K562 (cell line): Measurements from ENCODE around the gene PRSS21. TPM values are rescaled to one million over a fixed set of nuclear protein-coding genes. Genes with fewer than 3 reads are reported as not detected.
A peak's percentile ranks its signal among the peaks of the same experiment; 100 is the strongest.

Source experiments
- ATAC-seq: fragments of 200-7000 bp; cut with Tn5 transposase; 3 replicates; pipeline ENCODE4 v1.9.1; 2020; ENCODE audit warnings: moderate library complexity
- BruUV-seq: library from RNA; stranded (reverse); fragments of 400-500 nt; replicated peaks from 2 replicates; lab custom pipeline; 2021; lab: Mats Ljungman, UMichigan
- CTCF ChIA-PET: fragments of 300-600 bp; formaldehyde crosslinking; extraction: SDS; loops from one replicate; lab custom pipeline; 2021; ENCODE audit warnings: low intra/inter-chr PET ratio; lab: Yijun Ruan, JAX
- POLR2A ChIA-PET: fragments of 300-600, 350-650 bp; sonication (Branson Sonifier 250); formaldehyde crosslinking; extraction: SDS; loops from one replicate; lab custom pipeline; 2021; ENCODE audit warnings: antibody characterized with exemption, inconsistent platforms; lab: Yijun Ruan, JAX
- DNase-seq, 4 experiments: peaks; one replicate each; pipeline versions ENCODE4 v3.0.0 to v3.0.0-alpha.2; 2011 to 2018; ENCODE audit warnings: low spot score in 3 of 4, mixed read lengths in 3 of 4; ENCODE audit errors: extremely low read depth in 1 of 4
- FAIRE-seq: peaks from 2 replicates; lab custom pipeline; 2011; peaks lifted over from hg19 to GRCh38; lab: Jason Lieb, UNC
- H2AFZ ChIP-seq: 2 replicates; pipeline ENCODE4 v1.6.0; 2011; ENCODE audit warnings: low read depth, low read length, control low read depth, inconsistent platforms
- H3K27ac ChIP-seq: fragments of 200-600 bp; 3 replicates; pipeline ENCODE4 v1.8.0; 2011; ENCODE audit warnings: low read depth, mild to moderate bottlenecking, control low read depth, inconsistent platforms, low read length, moderate library complexity, mixed read lengths; ENCODE audit errors: extremely low read depth
- H3K27me3 ChIP-seq, 2 experiments: fragments of 300-600 bp in 1 of 2; 2 replicates in 1 of 2; 3 replicates in 1 of 2; pipeline versions ENCODE4 v1.6.0 to v1.8.0; 2011; ENCODE audit warnings: inconsistent platforms in 2 of 2, low read length in 2 of 2, mild to moderate bottlenecking in 1 of 2, mixed read lengths in 1 of 2, moderate library complexity in 1 of 2; ENCODE audit not compliant: control insufficient read depth in 2 of 2, insufficient read depth in 2 of 2
- H3K36me3 ChIP-seq: fragments of 300-600 bp; 3 replicates; pipeline ENCODE4 v1.8.0; 2011; ENCODE audit warnings: mild to moderate bottlenecking, low read length, inconsistent platforms; ENCODE audit not compliant: control insufficient read depth, insufficient read depth
- H3K4me1 ChIP-seq, 2 experiments: fragments of 200-600 bp in 1 of 2; replicated peaks in 1 of 2; 2 replicates in 1 of 2; 3 replicates in 1 of 2; pipeline versions ENCODE4 v1.5.1 to v1.8.0; 2011; ENCODE audit warnings: inconsistent platforms in 2 of 2, low read length in 2 of 2, mild to moderate bottlenecking in 1 of 2, mixed read lengths in 1 of 2, moderate library complexity in 1 of 2; ENCODE audit not compliant: control insufficient read depth in 2 of 2, insufficient read depth in 2 of 2
- H3K4me2 ChIP-seq: 2 replicates; pipeline ENCODE4 v1.6.1; 2011; ENCODE audit warnings: low read length, control low read depth, inconsistent platforms, mixed read lengths; ENCODE audit not compliant: insufficient read depth
- H3K4me3 ChIP-seq: fragments of 200-600 bp; sonication (generic), shearing (Covaris generic); 2 replicates; pipeline ENCODE4 v1.5.1; 2016; ENCODE audit warnings: control low read depth, inconsistent platforms
- H3K79me2 ChIP-seq: fragments of 200-600 bp; 3 replicates; pipeline ENCODE4 v1.8.0; 2011; ENCODE audit warnings: low read length, inconsistent platforms; ENCODE audit not compliant: control insufficient read depth, insufficient read depth
- H3K9ac ChIP-seq, 2 experiments: 2 replicates each; pipeline versions ENCODE4 v1.6.0 to v1.6.1; 2011; ENCODE audit warnings: low read depth in 2 of 2, low read length in 2 of 2, control low read depth in 1 of 2, inconsistent platforms in 1 of 2, mild to moderate bottlenecking in 1 of 2, mixed read lengths in 1 of 2; ENCODE audit not compliant: insufficient read depth in 1 of 2
- H3K9me1 ChIP-seq: one replicate; pipeline ENCODE4 v1.6.0; 2011; ENCODE audit warnings: inconsistent platforms, mild to moderate bottlenecking, low read length, moderate library complexity; ENCODE audit not compliant: control insufficient read depth, insufficient read depth
- H3K9me3 ChIP-seq: replicated peaks from 2 replicates; pipeline ENCODE4 v1.5.1; 2011; ENCODE audit warnings: low read depth, low read length, inconsistent platforms; ENCODE audit not compliant: control insufficient read depth, insufficient read depth
- H4K20me1 ChIP-seq: replicated peaks from 2 replicates; pipeline ENCODE4 v1.6.1; 2011; ENCODE audit warnings: low read length, inconsistent platforms, mixed read lengths; ENCODE audit not compliant: control insufficient read depth, insufficient read depth
- ASH1L ChIP-seq: fragments of 450-650 bp; IDR thresholded peaks from 2 replicates; pipeline ENCODE4 v1.6.1; 2018; ENCODE audit warnings: borderline replicate concordance, mild to moderate bottlenecking, low read depth; ENCODE audit not compliant: partially characterized antibody
- CHD4 ChIP-seq: fragments of 200-600 bp; sonication (generic); IDR thresholded peaks from 3 replicates; pipeline ENCODE4 v1.6.1; 2012; ENCODE audit warnings: low read depth, mild to moderate bottlenecking, mixed read lengths, low read length, inconsistent platforms; ENCODE audit not compliant: insufficient read depth, insufficient replicate concordance, poor library complexity, severe bottlenecking
- FOS ChIP-seq: IDR thresholded peaks from 3 replicates; pipeline ENCODE4 v1.6.1; 2011; ENCODE audit not compliant: insufficient read length; ENCODE audit errors: extremely low read depth
- NFRKB ChIP-seq: fragments of 450-650 bp; IDR thresholded peaks from 2 replicates; pipeline ENCODE4 v1.6.1; 2016; ENCODE audit warnings: low read depth
- NONO ChIP-seq, 2 experiments: fragments of 200-400 bp in 1 of 2; fragments of 450-650 bp in 1 of 2; formaldehyde crosslinking in 1 of 2; IDR thresholded peaks; 2 replicates each; pipeline ENCODE4 v1.6.1; 2017; ENCODE audit warnings: low read depth in 2 of 2, mild to moderate bottlenecking in 2 of 2, moderate library complexity in 2 of 2, low read length in 1 of 2
- PPARD ChIP-seq: fragments of 250-450 bp; sonication (Bioruptor Pico); IDR thresholded peaks from 2 replicates; pipeline ENCODE4 v1.8.0; 2022; ENCODE audit warnings: inconsistent platforms, mild to moderate bottlenecking, moderate library complexity
- WGBS: fragments of 100-300 bp; shearing (Covaris generic); methylation state at CpG from one replicate; pipeline ENCODE4 v1.1.6; 2016; ENCODE audit warnings: low coverage, mixed read lengths; ENCODE audit not compliant: insufficient coverage; ENCODE audit errors: missing lambda C conversion rate; 5-methylcytosine and 5-hydroxymethylcytosine counted together
- in situ Hi-C: fragments of 300-500 bp; cut with MboI; formaldehyde crosslinking; loops from 4 replicates; pipeline ENCODE4 v1.15.0; 2018; ENCODE audit warnings: inconsistent platforms, mixed read lengths
- intact Hi-C: fragments of 100-400 bp; cut with micrococcal nuclease; formaldehyde crosslinking; loops from 2 replicates; pipeline ENCODE4 v1.14.2; 2022
- polyA plus RNA-seq, 8 experiments: library from polyadenylated mRNA; depleted of rRNA in 4 of 8; stranded (reverse) in 5 of 8; unstranded in 3 of 8; fragments of >200 nt; fragmentation: Nextera tagmentation in 2 of 8; fragmentation: Illumina TruSeq in 1 of 8; extraction: Ambion mirVana in 2 of 8; extraction: Trizol in 1 of 8; gene quantifications; 2 replicates each; pipeline versions ENCODE4 v1.2.1 to v1.2.3, GENCODE V29; 2011 to 2014; ENCODE audit warnings: inconsistent platforms in 1 of 8, missing spikeins in 1 of 8
- total RNA-seq, 7 experiments: library from RNA; depleted of rRNA in 6 of 7; stranded (reverse); fragments of >200 nt in 6 of 7; fragmentation: Illumina TruSeq in 2 of 7; extraction: Trizol in 2 of 7; gene quantifications; 2 replicates each; pipeline versions ENCODE4 v1.2.1 to v1.2.3, GENCODE V29; 2011 to 2021; ENCODE audit warnings: low replicate concordance in 1 of 7
- TF ChIP-seq, protein P1 (sequence below): fragments of 450-650 bp; IDR thresholded peaks from 2 replicates; pipeline ENCODE4 v1.7.1; 2018; ENCODE audit warnings: mild to moderate bottlenecking, low read depth; ENCODE audit not compliant: partially characterized antibody
- TF ChIP-seq, protein P2 (sequence below): sonication (generic); formaldehyde crosslinking; IDR thresholded peaks from 2 replicates; pipeline ENCODE4 v1.8.1; 2023; ENCODE audit warnings: mild to moderate bottlenecking, missing genetic modification reagents
- TF ChIP-seq, protein P3 (sequence below): fragments of 450-650 bp; formaldehyde crosslinking; IDR thresholded peaks from 2 replicates; pipeline ENCODE4 v1.4.0; 2022; ENCODE audit warnings: missing genetic modification characterization
- TF ChIP-seq, protein P4 (sequence below), 2 experiments: fragments of 450-650 bp in 1 of 2; sonication (generic) in 1 of 2; formaldehyde crosslinking in 1 of 2; IDR thresholded peaks in 1 of 2; conservative IDR thresholded peaks in 1 of 2; 2 replicates each; pipeline versions ENCODE4 v1.6.1 to v1.8.1; 2016 to 2023; ENCODE audit warnings: mild to moderate bottlenecking in 2 of 2, moderate library complexity in 2 of 2, inconsistent platforms in 1 of 2, missing genetic modification reagents in 1 of 2
- TF ChIP-seq, protein P5 (sequence below): fragments of 450-650 bp; formaldehyde crosslinking; IDR thresholded peaks from 2 replicates; pipeline ENCODE4 v1.4.0; 2022; ENCODE audit warnings: mild to moderate bottlenecking, moderate library complexity

The PRSS21 gene
- total and polyA plus RNA-seq, 9 of the 15 experiments (the other 6 are each of a cell fraction or from before 2014, with no cell fraction given) = 12.1 to 121 (median 61.3) TPM

DNA sequence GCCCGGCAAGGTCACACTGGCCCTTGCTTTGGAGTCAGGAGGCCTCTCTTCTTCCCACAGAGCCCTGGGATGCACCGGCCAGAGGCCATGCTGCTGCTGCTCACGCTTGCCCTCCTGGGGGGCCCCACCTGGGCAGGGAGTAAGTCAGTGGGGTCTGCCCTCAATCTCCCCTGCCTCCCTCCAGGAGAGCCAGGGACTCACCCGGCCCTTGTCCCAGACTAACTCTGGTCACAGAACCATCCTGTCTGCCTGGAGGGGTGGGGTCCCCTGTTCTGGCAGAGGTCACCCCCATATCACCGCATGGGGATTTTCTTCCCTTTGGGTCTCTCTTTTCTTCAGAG lies 13.3 kb downstream of the PRSS21 start:
- Histone ChIP-seq H3K9me1 (no peaks in the 10 kb centered on the region), H3K4me2 (no peak overlapping the region), H3K27ac (no peak overlapping the region), H3K9me3 (no peaks in the 10 kb centered on the region), H3K36me3 (no peaks in the 10 kb centered on the region), H3K79me2 (no peaks in the 10 kb centered on the region), H3K4me1 (peaks cover 0 to 28% of the 10 kb centered on the region in 2 experiments; a peak in 3 of 5 replicates), H3K27me3 (peaks cover 41 to 74% of the 10 kb centered on the region in 2 experiments), H2AFZ (no peak overlapping the region), H3K4me3 (no peak overlapping the region), H3K9ac (peak overlapping the region in 1 of 2 experiments; percentile 60; a peak in 1 of 4 replicates), H4K20me1 (peaks cover 10% of the 10 kb centered on the region)
- ATAC-seq (no peak), FAIRE-seq (no peak), DNase-seq (no peak)
- in situ Hi-C loops (no loop called here), intact Hi-C loops (no loop called here)
- POLR2A ChIA-PET = interaction anchor here (0.5 kb wide), 1 partner anchor 24 kb away, joined by 3 read pairs; no protein-coding TSS in a partner anchor
- CTCF ChIA-PET = interaction anchor here (0.6 kb wide), 1 partner anchor 1366 kb away, joined by 3 read pairs; no protein-coding TSS in a partner anchor
- BruUV-seq = no TSS peak
- 4% methylated on average over 3 of the region's 5 CpGs for WGBS
- TF ChIP-seq, protein P1, sequence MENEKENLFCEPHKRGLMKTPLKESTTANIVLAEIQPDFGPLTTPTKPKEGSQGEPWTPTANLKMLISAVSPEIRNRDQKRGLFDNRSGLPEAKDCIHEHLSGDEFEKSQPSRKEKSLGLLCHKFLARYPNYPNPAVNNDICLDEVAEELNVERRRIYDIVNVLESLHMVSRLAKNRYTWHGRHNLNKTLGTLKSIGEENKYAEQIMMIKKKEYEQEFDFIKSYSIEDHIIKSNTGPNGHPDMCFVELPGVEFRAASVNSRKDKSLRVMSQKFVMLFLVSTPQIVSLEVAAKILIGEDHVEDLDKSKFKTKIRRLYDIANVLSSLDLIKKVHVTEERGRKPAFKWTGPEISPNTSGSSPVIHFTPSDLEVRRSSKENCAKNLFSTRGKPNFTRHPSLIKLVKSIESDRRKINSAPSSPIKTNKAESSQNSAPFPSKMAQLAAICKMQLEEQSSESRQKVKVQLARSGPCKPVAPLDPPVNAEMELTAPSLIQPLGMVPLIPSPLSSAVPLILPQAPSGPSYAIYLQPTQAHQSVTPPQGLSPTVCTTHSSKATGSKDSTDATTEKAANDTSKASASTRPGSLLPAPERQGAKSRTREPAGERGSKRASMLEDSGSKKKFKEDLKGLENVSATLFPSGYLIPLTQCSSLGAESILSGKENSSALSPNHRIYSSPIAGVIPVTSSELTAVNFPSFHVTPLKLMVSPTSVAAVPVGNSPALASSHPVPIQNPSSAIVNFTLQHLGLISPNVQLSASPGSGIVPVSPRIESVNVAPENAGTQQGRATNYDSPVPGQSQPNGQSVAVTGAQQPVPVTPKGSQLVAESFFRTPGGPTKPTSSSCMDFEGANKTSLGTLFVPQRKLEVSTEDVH = no peak
- TF ChIP-seq FOS (no peak), ASH1L (no peak), NFRKB (no peak), PPARD (CRISPR knock-in tag) (no peak), CHD4 (no peak), NONO (IDR thresholded peaks at IDR 0.05; ENCODE audit: low read depth in 2 of 2, low read length in 1 of 2) (no peak)
- TF ChIP-seq, protein P2, sequence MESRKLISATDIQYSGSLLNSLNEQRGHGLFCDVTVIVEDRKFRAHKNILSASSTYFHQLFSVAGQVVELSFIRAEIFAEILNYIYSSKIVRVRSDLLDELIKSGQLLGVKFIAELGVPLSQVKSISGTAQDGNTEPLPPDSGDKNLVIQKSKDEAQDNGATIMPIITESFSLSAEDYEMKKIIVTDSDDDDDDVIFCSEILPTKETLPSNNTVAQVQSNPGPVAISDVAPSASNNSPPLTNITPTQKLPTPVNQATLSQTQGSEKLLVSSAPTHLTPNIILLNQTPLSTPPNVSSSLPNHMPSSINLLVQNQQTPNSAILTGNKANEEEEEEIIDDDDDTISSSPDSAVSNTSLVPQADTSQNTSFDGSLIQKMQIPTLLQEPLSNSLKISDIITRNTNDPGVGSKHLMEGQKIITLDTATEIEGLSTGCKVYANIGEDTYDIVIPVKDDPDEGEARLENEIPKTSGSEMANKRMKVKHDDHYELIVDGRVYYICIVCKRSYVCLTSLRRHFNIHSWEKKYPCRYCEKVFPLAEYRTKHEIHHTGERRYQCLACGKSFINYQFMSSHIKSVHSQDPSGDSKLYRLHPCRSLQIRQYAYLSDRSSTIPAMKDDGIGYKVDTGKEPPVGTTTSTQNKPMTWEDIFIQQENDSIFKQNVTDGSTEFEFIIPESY (CRISPR knock-in tag) = no peak
- TF ChIP-seq, protein P3, sequence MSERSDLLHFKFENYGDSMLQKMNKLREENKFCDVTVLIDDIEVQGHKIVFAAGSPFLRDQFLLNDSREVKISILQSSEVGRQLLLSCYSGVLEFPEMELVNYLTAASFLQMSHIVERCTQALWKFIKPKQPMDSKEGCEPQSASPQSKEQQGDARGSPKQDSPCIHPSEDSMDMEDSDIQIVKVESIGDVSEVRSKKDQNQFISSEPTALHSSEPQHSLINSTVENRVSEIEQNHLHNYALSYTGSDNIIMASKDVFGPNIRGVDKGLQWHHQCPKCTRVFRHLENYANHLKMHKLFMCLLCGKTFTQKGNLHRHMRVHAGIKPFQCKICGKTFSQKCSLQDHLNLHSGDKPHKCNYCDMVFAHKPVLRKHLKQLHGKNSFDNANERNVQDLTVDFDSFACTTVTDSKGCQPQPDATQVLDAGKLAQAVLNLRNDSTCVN = no peak
- TF ChIP-seq, protein P4, sequence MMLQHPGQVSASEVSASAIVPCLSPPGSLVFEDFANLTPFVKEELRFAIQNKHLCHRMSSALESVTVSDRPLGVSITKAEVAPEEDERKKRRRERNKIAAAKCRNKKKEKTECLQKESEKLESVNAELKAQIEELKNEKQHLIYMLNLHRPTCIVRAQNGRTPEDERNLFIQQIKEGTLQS (IDR thresholded peaks at IDR 0.05) = no peak
- TF ChIP-seq, protein P4 (CRISPR knock-in tag; conservative IDR thresholded peaks at IDR 0.05) = no peak
- TF ChIP-seq, protein P5, sequence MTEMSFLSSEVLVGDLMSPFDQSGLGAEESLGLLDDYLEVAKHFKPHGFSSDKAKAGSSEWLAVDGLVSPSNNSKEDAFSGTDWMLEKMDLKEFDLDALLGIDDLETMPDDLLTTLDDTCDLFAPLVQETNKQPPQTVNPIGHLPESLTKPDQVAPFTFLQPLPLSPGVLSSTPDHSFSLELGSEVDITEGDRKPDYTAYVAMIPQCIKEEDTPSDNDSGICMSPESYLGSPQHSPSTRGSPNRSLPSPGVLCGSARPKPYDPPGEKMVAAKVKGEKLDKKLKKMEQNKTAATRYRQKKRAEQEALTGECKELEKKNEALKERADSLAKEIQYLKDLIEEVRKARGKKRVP (CRISPR knock-in tag) = no peak
